Spinal cord (tissue), 10 donors: ENCODE data around the gene KLHL5. TPM values are rescaled to one million over a fixed set of nuclear protein-coding genes. Genes with fewer than 3 reads are reported as not detected.
"Not testable (repeated sequence)": the region's sequence is repeated elsewhere in the genome, so short reads cannot be mapped to it uniquely, and the experiment has no call there.

ENCODE experiments used
- DNase-seq, 6 donors: peaks; one replicate each; pipeline versions ENCODE4 v3.0.0 to v3.0.0-alpha.2; 2013 to 2015; ENCODE audit warnings: low spot score in 6 of 6, low read depth in 4 of 6
- H3K27ac ChIP-seq: one replicate; pipeline ENCODE4 v1.5.1; 2013; ENCODE audit warnings: low read depth, low read length, control low read depth
- H3K27me3 ChIP-seq: one replicate; pipeline ENCODE4 v1.6.1; 2013; ENCODE audit warnings: low read length; ENCODE audit not compliant: control insufficient read depth, insufficient read depth
- H3K36me3 ChIP-seq: one replicate; pipeline ENCODE4 v1.6.1; 2013; ENCODE audit warnings: low read length; ENCODE audit not compliant: control insufficient read depth, insufficient read depth
- H3K4me1 ChIP-seq: one replicate; pipeline ENCODE4 v1.6.1; 2013; ENCODE audit warnings: low read length; ENCODE audit not compliant: control insufficient read depth, insufficient read depth
- H3K4me3 ChIP-seq: one replicate; pipeline ENCODE4 v1.5.1; 2013; ENCODE audit warnings: low read depth, low read length, control low read depth
- H3K9me3 ChIP-seq: one replicate; pipeline ENCODE4 v1.6.1; 2013; ENCODE audit warnings: low read length; ENCODE audit not compliant: control insufficient read depth, insufficient read depth
- WGBS: methylation state at CpG from one replicate; pipeline ENCODE4 v1.1.5; 2013; ENCODE audit warnings: missing lambda C conversion rate; ENCODE audit not compliant: insufficient coverage; 5-methylcytosine and 5-hydroxymethylcytosine counted together
- polyA plus RNA-seq, 2 donors: library from polyadenylated mRNA; unstranded; fragments of 120-200 nt; gene quantifications; one replicate each; pipeline ENCODE4 v1.2.1, GENCODE V29; 2013; ENCODE audit not compliant: insufficient read length in 2 of 2
- total RNA-seq, 2 donors: library from RNA; depleted of rRNA in 1 of 2; stranded (reverse); fragments of 120-200 nt in 1 of 2; fragments of >200 nt in 1 of 2; gene quantifications; one replicate each; pipeline versions ENCODE4 v1.2.3 to v1.2.4, GENCODE V29; 2013 to 2014
- donor health status: healthy.

The KLHL5 gene
- total and polyA plus RNA-seq, 4 donors = 58.8 to 88.2 (median 75.3) TPM

DNA sequence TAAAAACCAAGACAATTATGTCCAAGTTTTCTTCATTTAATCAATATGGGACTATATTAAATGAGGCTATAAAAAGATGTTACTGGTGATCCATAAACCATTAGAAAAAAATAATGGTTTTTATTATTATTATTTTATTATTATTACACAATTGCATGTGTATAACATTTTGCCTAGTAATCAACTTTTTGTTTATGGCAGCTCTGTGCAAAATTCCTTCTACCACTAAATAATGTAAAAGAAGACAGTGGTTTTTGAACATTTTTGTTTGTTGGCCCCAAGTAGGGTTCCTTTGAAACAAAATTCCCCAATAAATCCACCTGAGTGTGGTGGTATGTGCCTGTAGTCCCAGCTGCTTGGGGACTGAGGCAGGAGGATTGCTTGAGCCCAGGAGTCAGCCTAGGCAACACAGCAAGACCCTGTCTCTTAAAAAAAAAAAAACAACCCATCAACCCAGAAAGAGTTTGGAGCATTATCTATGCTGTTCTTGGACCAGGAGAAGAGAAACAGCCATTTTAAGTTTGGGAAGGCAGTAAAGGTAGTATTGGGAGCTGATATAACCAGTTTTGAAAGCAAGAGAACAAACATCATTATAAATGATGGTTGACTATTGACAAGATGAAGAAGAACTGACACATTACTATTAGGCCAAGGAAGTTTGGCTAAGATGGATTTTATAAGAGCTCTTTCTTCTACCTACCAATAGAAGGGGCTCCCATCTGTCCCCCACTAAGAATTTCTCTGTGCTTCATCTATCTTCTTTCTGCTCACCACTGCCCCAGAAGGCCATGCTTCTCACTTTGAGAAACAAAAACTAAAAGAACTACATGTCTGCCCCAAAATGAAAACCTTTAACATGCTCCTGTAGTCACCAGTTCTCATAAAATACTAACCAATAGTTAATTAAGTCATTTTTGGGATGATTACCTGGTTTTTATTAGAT is 32.0 kb upstream of the KLHL5 start:
- H3K4me3 ChIP-seq = no peak overlapping the region
- DNase-seq = no peak

DNA sequence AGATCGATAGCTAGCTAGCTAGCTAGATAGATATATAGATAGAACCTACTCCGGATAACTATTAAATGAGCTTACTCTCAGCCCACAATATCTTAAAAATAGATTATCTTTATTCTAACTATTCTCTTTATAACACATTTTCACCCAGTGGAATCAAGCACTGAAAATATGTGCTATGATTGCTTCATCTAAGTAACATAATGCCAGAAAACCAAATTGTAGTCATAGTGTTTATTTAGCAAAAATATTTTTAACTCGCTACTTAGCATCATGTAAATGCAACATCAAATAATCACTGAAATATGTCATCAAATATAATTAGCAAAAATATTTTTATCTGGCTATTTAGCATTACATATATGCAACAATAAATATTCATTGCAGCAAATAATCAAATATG is 31.3 kb upstream of the KLHL5 start:
- Histone ChIP-seq H3K4me3 (no peak overlapping the region), H3K27me3 (no peaks in the 10 kb centered on the region), H3K36me3 (no peaks in the 10 kb centered on the region), H3K27ac (no peak overlapping the region), H3K9me3 (no peaks in the 10 kb centered on the region), H3K4me1 (no peaks in the 10 kb centered on the region)
- no peak for DNase-seq
- no CpG with 5 or more reads among the region's 3 CpGs for WGBS

More for the DNA sequence above, 32.0 kb upstream of the KLHL5 start:
- Histone ChIP-seq H3K9me3 (no peaks in the 10 kb centered on the region), H3K27me3 (no peaks in the 10 kb centered on the region), H3K4me1 (no peaks in the 10 kb centered on the region), H3K36me3 (no peaks in the 10 kb centered on the region), H3K27ac (no peak overlapping the region)

DNA sequence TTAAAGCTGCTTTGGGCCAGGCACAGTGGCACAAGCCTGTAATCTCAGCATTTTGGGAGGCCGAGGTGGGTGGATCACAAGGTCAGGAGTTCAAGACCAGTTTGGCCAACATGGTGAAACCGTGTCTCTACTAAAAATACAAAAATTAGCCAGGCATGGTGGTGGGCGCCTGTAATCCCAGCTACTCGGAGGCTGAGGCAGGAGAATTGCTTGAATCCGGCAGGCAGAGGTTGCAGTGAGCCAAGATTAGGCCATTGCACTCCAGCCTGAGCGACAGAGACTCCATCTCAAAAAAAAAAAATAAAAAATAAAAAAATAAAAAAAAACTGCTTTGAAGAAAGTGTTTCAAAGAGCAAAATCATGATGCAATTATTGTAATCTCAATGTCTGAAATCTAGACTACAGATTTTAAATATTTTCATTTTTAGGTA is 30.4 kb upstream of the KLHL5 start:
- 96% methylated on average over 4 of the region's 6 CpGs for WGBS
- not testable (repeated sequence) for DNase-seq, H3K4me1 ChIP-seq, H3K27me3 ChIP-seq, H3K9me3 ChIP-seq, H3K4me3 ChIP-seq, H3K36me3 ChIP-seq, H3K27ac ChIP-seq

DNA sequence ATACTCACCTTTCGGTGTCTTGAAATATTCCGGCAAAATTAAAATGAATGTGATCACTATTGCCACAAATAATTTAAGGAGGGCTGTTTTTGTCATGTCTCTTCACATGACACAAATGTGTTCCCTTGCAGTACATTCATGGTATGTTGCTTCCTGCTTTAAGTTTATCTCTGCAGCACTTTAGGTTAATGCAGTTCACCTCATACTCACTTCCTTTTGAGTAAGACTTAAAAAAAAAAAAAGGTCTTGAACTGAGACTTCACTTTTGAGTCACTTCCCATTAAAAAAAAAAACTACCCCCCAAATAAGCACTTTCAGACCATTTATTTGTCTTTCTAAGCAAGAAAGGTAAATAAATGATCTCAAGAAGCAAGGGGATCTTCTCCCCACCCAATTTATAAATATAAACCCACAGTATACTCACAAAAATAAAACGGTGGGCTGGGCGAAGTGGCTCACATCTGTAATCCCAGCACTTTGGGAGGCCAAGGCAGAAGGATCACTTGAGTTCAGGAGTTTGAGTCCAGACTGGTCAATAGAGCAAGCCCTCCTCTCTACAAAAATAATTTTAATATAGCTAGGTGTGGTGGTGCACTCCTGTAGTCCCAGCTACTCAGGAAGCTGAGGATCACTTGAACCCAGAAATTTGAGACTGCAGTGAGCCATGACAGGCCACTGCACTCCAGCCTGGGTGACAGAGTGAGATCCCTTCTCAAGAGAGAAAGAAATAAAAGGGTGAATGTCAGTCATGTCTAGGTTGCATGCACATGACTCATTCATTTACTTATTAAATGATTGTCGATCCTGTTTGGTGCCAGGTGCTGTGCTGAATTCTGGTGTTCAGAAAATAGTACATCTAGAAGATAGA is 29.6 kb upstream of the KLHL5 start, which contains the start of gene TMEM156:
Gene TMEM156 (minus strand): TSS at position 192 of the 868 bp plus-strand sequence. CDS start 96 bp downstream, at position 96.
- Histone ChIP-seq H3K4me1 (peaks cover 8% of the 10 kb centered on the region), H3K4me3 (no peak within 1 kb of the TSS), H3K27ac (no peak within 1 kb of the TSS), H3K9me3 (no peaks in the 10 kb centered on the region), H3K27me3 (no peaks in the 10 kb centered on the region), H3K36me3 (no peaks in the 10 kb centered on the region)
- no CpG with 5 or more reads among the region's 5 CpGs for whole genome bisulfite sequencing
- DNase-seq = no peak

DNA sequence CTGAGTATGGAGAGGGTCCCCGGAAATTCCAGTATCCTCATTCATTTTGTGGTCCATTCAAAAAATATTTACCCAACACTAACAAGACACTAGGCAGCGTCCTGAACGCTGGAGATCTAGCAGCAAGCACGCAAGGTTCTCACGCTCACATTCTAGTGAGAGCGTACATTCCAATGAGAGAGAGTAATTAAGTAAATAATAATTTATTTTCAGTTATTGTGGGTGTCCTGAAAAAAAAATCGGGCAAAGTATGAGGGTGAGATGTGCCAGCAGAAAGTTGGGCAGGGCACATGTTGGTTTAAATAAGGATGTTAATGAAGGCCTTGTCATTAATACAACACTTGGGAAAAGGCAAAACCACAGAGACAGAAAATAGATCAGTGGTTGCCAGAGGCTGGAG is 25.9 kb upstream of the KLHL5 start:
- H3K4me3 ChIP-seq = no peak overlapping the region
- no peak for DNase-seq
- H3K27me3 ChIP-seq = no peaks in the 10 kb centered on the region
- no peaks in the 10 kb centered on the region for H3K9me3 ChIP-seq
- 100% methylated on average over 1 of the region's 7 CpGs for WGBS
- H3K36me3 ChIP-seq = no peaks in the 10 kb centered on the region
- H3K4me1 ChIP-seq = peaks cover 10% of the 10 kb centered on the region
- no peak overlapping the region for H3K27ac ChIP-seq

DNA sequence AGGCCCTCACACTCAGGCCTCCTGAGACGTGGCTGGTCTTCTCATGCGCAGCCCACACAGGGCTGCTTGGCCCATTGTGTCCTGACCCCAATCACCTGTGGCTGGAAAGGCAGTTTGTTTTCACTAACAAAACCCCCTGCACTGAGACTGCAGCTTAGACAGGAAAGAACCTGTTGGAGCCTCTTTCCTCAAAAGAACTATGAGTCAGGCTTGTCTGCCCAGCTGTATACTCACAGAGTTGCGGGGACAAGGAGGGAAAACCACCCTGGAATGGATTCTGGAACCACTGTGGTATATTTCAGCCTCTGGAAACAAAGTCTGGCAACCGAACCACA is 24.6 kb upstream of the KLHL5 start:
- Histone ChIP-seq H3K27me3 (no peaks in the 10 kb centered on the region), H3K27ac (no peak overlapping the region), H3K4me1 (peaks cover 10% of the 10 kb centered on the region), H3K36me3 (no peaks in the 10 kb centered on the region), H3K4me3 (no peak overlapping the region), H3K9me3 (no peaks in the 10 kb centered on the region)
- no peak for DNase-seq
- WGBS = 88% methylated on average over 2 of the region's 4 CpGs

DNA sequence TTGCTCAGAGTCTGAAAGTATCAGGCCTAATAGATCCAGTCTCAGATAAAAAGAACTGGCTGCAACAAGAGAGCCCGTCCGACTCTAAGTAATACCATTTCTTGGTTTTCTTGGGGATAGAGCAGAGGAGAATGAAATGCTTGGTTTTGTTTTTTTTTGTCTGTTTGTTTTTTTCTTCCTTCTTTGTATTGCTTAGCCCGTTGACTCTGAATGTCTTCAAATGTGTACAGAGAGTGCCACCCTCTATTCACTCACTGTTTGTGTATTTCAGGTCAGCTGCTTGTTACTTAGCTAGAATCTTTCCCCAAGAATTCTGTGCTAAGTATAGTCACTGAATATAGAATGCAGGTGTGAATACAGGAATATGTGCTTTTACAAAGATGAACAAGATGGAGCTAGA is 24.1 kb upstream of the KLHL5 start:
- DNase-seq = no peak
- no peaks in the 10 kb centered on the region for H3K27me3 ChIP-seq
- no CpG with 5 or more reads among the region's 3 CpGs for WGBS
- peaks cover 10% of the 10 kb centered on the region for H3K4me1 ChIP-seq
- no peaks in the 10 kb centered on the region for H3K9me3 ChIP-seq
- no peaks in the 10 kb centered on the region for H3K36me3 ChIP-seq
- no peak overlapping the region for H3K27ac ChIP-seq
- no peak overlapping the region for H3K4me3 ChIP-seq

DNA sequence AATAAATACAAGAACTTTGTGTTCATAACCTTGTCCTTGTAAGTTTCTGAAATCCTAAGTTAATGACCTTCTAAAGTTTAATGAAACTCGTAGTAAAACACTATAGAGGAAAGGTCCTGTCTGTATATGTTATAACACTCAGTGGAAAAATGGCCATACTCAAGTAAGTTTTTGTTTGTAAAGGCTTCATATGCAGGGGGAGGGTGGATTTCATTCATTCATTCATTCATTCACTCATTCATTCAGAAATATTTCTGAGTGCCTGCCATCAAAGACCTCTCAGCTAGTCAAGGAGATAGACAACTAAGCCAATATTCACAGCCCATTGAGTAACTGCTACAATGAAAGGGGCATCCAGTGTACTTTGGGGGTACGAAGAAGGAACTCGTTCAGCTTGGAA is 22.9 kb upstream of the KLHL5 start:
- H3K27ac ChIP-seq = no peak overlapping the region
- no peaks in the 10 kb centered on the region for H3K27me3 ChIP-seq
- H3K4me3 ChIP-seq = no peak overlapping the region
- no peak for DNase-seq
- peaks cover 10% of the 10 kb centered on the region for H3K4me1 ChIP-seq
- no peaks in the 10 kb centered on the region for H3K9me3 ChIP-seq
- no peaks in the 10 kb centered on the region for H3K36me3 ChIP-seq
- 95% methylated on average over 2 of the region's 3 CpGs for WGBS

DNA sequence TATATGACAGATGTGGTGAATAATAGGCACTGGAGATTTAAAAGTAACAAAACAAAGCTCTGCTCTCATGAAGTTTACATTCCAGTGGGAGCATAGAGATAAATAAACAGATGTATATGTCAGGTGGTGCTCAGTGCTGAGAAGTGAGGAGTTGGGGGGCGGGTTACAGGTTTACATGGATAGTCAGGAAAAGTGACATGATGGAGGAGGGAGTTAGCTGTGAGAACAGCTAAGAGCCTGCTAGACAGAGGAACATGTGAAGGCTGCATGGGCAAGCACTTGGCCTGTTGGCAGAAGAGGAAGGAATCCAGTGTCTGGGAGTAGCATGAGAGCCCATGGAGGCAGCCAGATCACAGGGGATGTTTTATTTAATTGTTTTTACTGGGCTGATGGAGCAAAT is 19.7 kb upstream of the KLHL5 start:
- H3K27ac ChIP-seq = peak overlapping the region; percentile 27
- H3K9me3 ChIP-seq = no peaks in the 10 kb centered on the region
- H3K27me3 ChIP-seq = no peaks in the 10 kb centered on the region
- peaks cover 6% of the 10 kb centered on the region for H3K4me1 ChIP-seq
- H3K4me3 ChIP-seq = no peak overlapping the region
- 92% methylated on average over 1 of the region's 1 CpG for WGBS
- no peak for DNase-seq
- H3K36me3 ChIP-seq = no peaks in the 10 kb centered on the region
